ENCODE measurements around the gene CLK2. TPM values are rescaled to one million over a fixed set of nuclear protein-coding genes. Genes with fewer than 3 reads are reported as not detected.

CLK2 gene
- total and polyA plus RNA-seq, 2 of the 13 experiments (the other 11 are each of a cell fraction or from before 2014, with no cell fraction given): 20.1 to 73.5 TPM

GRCh38 chr1:155255243-155256007, 17.9 kb downstream of the CLK2 start, which contains the start of gene ENTREP3 (continued):
- TF ChIP-seq, protein P1, sequence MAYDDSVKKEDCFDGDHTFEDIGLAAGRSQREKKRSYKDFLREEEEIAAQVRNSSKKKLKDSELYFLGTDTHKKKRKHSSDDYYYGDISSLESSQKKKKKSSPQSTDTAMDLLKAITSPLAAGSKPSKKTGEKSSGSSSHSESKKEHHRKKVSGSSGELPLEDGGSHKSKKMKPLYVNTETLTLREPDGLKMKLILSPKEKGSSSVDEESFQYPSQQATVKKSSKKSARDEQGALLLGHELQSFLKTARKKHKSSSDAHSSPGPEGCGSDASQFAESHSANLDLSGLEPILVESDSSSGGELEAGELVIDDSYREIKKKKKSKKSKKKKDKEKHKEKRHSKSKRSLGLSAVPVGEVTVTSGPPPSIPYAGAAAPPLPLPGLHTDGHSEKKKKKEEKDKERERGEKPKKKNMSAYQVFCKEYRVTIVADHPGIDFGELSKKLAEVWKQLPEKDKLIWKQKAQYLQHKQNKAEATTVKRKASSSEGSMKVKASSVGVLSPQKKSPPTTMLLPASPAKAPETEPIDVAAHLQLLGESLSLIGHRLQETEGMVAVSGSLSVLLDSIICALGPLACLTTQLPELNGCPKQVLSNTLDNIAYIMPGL (CRISPR knock-in tag; IDR thresholded peaks at IDR 0.05; ENCODE audit: borderline replicate concordance in 1 of 2, low read depth in 1 of 2): peak; percentile 54 to 71; a peak in 1 of 4 replicates
- TF ChIP-seq BORCS8-MEF2B (CRISPR knock-in tag; IDR thresholded peaks at IDR 0.05) (0 out of 2 replicates have a peak, but pooled peaks have one; percentile 18), ZNF143 (CRISPR knock-in tag; IDR thresholded peaks at IDR 0.05) (peak; percentile 95), ZNF572 (CRISPR knock-in tag; IDR thresholded peaks at IDR 0.05) (no peak; the same call in 1 of the 2 replicates), ZNF354B (CRISPR knock-in tag; IDR thresholded peaks at IDR 0.05) (no peak), MEIS1 (CRISPR knock-in tag; IDR thresholded peaks at IDR 0.05; ENCODE audit: borderline replicate concordance) (no peak), HMG20B (CRISPR knock-in tag; conservative IDR thresholded peaks at IDR 0.05) (no peak; the same call in 1 of the 2 replicates), ZNF350 (CRISPR knock-in tag; IDR thresholded peaks at IDR 0.05; ENCODE audit: borderline replicate concordance, low read depth) (peak; percentile 57; the same call in 1 of the 2 replicates), RBFOX2 (IDR thresholded peaks at IDR 0.05; ENCODE audit: low read depth, low read length) (peak; percentile 83), TEAD3 (CRISPR knock-in tag; optimal IDR thresholded peaks at IDR 0.05; ENCODE audit: borderline replicate concordance) (peak; percentile 72), PHF5A (CRISPR knock-in tag; IDR thresholded peaks at IDR 0.05; ENCODE audit: low read depth, unreplicated experiment) (peak; percentile 71), MED1 (CRISPR knock-in tag; IDR thresholded peaks at IDR 0.05) (peak; percentile 66), AHR (CRISPR knock-in tag; IDR thresholded peaks at IDR 0.05) (0 out of 2 replicates have a peak, but pooled peaks have one; percentile 60), NFKBIZ (CRISPR knock-in tag; IDR thresholded peaks at IDR 0.05) (0 out of 2 replicates have a peak, but pooled peaks have one; percentile 37), MIER2 (CRISPR knock-in tag; IDR thresholded peaks at IDR 0.05) (0 out of 2 replicates have a peak, but pooled peaks have one; percentile 51), ZNF550 (CRISPR knock-in tag; IDR thresholded peaks at IDR 0.05; ENCODE audit: borderline replicate concordance) (no peak), ZNF367 (CRISPR knock-in tag; IDR thresholded peaks at IDR 0.05; ENCODE audit: borderline replicate concordance) (no peak), ARNTL (CRISPR knock-in tag; IDR thresholded peaks at IDR 0.05) (peak; percentile 56; the same call in 1 of the 2 replicates), ZC3H4 (CRISPR knock-in tag; IDR thresholded peaks at IDR 0.05; ENCODE audit: borderline replicate concordance) (no peak), ZMAT3 (CRISPR knock-in tag; conservative IDR thresholded peaks at IDR 0.05) (no peak)
- TF ChIP-seq, protein P2, sequence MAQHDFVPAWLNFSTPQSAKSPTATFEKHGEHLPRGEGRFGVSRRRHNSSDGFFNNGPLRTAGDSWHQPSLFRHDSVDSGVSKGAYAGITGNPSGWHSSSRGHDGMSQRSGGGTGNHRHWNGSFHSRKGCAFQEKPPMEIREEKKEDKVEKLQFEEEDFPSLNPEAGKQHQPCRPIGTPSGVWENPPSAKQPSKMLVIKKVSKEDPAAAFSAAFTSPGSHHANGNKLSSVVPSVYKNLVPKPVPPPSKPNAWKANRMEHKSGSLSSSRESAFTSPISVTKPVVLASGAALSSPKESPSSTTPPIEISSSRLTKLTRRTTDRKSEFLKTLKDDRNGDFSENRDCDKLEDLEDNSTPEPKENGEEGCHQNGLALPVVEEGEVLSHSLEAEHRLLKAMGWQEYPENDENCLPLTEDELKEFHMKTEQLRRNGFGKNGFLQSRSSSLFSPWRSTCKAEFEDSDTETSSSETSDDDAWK (CRISPR knock-in tag; IDR thresholded peaks at IDR 0.05): no peak
- TF ChIP-seq, protein P3, sequence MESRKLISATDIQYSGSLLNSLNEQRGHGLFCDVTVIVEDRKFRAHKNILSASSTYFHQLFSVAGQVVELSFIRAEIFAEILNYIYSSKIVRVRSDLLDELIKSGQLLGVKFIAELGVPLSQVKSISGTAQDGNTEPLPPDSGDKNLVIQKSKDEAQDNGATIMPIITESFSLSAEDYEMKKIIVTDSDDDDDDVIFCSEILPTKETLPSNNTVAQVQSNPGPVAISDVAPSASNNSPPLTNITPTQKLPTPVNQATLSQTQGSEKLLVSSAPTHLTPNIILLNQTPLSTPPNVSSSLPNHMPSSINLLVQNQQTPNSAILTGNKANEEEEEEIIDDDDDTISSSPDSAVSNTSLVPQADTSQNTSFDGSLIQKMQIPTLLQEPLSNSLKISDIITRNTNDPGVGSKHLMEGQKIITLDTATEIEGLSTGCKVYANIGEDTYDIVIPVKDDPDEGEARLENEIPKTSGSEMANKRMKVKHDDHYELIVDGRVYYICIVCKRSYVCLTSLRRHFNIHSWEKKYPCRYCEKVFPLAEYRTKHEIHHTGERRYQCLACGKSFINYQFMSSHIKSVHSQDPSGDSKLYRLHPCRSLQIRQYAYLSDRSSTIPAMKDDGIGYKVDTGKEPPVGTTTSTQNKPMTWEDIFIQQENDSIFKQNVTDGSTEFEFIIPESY (CRISPR knock-in tag; IDR thresholded peaks at IDR 0.05): peak; percentile 24; the same call in 1 of the 2 replicates
- TF ChIP-seq, protein P4, sequence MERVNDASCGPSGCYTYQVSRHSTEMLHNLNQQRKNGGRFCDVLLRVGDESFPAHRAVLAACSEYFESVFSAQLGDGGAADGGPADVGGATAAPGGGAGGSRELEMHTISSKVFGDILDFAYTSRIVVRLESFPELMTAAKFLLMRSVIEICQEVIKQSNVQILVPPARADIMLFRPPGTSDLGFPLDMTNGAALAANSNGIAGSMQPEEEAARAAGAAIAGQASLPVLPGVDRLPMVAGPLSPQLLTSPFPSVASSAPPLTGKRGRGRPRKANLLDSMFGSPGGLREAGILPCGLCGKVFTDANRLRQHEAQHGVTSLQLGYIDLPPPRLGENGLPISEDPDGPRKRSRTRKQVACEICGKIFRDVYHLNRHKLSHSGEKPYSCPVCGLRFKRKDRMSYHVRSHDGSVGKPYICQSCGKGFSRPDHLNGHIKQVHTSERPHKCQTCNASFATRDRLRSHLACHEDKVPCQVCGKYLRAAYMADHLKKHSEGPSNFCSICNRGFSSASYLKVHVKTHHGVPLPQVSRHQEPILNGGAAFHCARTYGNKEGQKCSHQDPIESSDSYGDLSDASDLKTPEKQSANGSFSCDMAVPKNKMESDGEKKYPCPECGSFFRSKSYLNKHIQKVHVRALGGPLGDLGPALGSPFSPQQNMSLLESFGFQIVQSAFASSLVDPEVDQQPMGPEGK (CRISPR knock-in tag; IDR thresholded peaks at IDR 0.05): peak; percentile 71

All from HepG2 (cell line).